HG03354 (cell line): Measurements from ENCODE around the gene KCNJ14.

Experiments used
- ATAC-seq: cut with Tn5 transposase; IDR thresholded peaks from one replicate; pipeline ENCODE4 v1.9.1; 2021; ENCODE audit warnings: mild to moderate bottlenecking; ENCODE audit not compliant: unreplicated experiment, poor library complexity, severe bottlenecking

KCNJ14 gene

GRCh38 chr19:48499316-48500090, 44.1 kb downstream of the KCNJ14 start:
- no peak for ATAC-seq

- ATAC-seq = no peak
Observed at GRCh38 chr19:48500830-48501493, 45.6 kb downstream of the KCNJ14 start.

GRCh38 chr19:48501494-48502349, 46.3 kb downstream of the KCNJ14 start:
- ATAC-seq = no peak

- no peak for ATAC-seq
Observed at GRCh38 chr19:48502350-48503018, 47.1 kb downstream of the KCNJ14 start.

- ATAC-seq = no peak
Observed at GRCh38 chr19:48506138-48506733, 50.9 kb downstream of the KCNJ14 start.

GRCh38 chr19:48507911-48508439, 52.6 kb downstream of the KCNJ14 start:
- ATAC-seq = no peak

GRCh38 chr19:48508729-48509411, 53.5 kb downstream of the KCNJ14 start:
- no peak for ATAC-seq

GRCh38 chr19:48509467-48510194, 54.3 kb downstream of the KCNJ14 start:
- no peak for ATAC-seq

- ATAC-seq = no peak
Observed at GRCh38 chr19:48510421-48511268, 55.3 kb downstream of the KCNJ14 start.

GRCh38 chr19:48511321-48511731, 56.0 kb downstream of the KCNJ14 start:
- no peak for ATAC-seq

- no peak for ATAC-seq
Observed at GRCh38 chr19:48511800-48512503, 56.6 kb downstream of the KCNJ14 start, which contains the start of gene LMTK3. LMTK3 (minus strand) TSS chr19:48511835; CDS start chr19:48511576, 259 bp downstream.

- ATAC-seq = no peak
Observed at GRCh38 chr19:48512504-48513288, 57.3 kb downstream of the KCNJ14 start.

- ATAC-seq = peak; percentile 51
Observed at GRCh38 chr19:48513289-48514122, 58.1 kb downstream of the KCNJ14 start.

- no peak for ATAC-seq
Observed at GRCh38 chr19:48514123-48514458, 58.7 kb downstream of the KCNJ14 start.

GRCh38 chr19:48516536-48516935, 61.2 kb downstream of the KCNJ14 start:
- ATAC-seq = no peak
